GF-D8 (cell line): ENCODE results near the gene VPS37C.
"Not testable (repeated sequence)": the region's sequence is repeated elsewhere in the genome, so short reads cannot be mapped to it uniquely, and the experiment has no call there.

ENCODE experiments used
- DNase-seq: peaks from one replicate; lab custom pipeline; 2025; lab: John Stamatoyannopoulos, UW

VPS37C gene

DNA sequence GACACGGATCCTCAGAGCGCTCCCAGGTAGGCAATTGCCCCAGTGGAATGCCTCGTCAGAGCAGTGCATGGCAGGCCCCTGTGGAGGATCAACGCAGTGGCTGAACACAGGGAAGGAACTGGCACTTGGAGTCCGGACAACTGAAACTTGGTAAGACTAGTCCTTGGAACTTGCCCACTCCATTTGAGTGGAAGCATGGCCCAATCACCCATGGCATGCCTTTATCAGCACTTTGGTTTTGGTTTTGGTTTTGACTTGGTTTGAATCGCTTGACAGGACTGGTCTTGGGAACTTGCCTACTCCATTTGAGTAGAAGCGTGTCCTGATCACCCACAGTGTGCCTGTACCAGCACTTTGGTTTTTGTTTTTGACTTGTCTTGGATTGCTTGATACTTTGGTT, 67.1 kb downstream of the VPS37C start:
- DNase-seq: not testable (repeated sequence)

DNA sequence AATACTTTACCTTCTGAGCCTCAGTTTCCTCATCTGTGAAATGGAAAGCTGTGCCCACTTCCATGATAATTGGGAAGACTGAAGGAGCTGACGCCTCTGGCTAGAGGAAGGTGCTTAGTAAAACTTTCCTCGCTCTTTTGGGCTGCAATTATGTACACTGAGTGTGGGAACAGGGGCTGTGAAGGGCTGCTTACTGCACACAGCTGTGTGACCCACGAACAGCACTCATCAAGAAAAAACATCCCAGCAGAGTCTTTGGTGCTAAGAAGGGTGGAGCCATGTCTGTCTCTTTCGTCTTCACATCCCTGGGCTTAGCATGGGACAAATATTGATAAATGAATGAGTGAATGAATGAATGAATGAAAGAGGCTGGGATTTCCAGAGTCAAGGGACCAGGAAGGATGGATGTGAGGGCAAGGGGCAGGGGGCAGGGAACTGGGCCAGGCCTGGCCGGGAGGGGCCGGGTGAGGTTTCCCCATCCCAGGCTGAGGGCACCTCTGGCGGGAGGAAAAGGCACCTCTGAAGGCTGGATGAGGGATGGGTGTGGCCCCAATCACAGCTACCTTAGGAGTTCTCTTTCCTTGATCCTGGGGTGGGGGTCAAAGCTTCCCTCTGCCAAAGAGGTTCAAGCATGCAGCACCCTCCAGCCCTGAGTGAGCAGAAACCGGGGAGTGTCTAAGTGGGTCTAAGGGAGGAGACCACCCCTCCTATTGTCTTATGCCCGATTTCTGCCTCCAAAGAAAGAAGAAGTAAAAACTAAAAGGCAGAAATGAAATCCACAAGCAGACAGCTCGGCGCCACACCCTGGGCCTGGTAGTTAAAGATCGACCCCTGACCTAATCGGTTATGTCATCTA, 68.1 kb downstream of the VPS37C start:
- DNase-seq: no peak

DNA sequence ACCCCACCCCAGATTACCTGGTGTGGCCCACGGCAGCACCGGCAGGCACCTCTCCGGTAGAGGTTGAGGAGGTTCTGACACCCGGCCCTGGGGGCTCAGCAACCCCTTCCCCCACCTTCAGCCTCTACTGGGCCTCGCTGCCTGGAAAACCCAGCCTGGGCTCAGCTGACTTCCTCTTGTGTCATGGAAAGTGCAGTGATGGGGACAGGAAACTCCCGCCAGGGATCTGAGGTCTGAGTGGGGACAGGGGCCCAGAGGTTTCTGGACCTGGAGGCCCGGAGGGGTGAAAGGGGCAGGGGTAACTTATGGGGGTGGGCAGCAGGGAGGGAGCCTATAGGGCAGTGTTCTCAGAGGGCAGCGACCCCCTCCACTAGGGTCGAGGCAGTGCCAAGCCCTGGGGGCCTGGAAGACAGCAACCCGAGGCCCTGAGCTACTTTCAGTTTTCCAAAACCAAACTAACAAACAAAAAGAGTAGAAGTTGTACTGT, 68.9 kb downstream of the VPS37C start:
- DNase-seq: no peak

DNA sequence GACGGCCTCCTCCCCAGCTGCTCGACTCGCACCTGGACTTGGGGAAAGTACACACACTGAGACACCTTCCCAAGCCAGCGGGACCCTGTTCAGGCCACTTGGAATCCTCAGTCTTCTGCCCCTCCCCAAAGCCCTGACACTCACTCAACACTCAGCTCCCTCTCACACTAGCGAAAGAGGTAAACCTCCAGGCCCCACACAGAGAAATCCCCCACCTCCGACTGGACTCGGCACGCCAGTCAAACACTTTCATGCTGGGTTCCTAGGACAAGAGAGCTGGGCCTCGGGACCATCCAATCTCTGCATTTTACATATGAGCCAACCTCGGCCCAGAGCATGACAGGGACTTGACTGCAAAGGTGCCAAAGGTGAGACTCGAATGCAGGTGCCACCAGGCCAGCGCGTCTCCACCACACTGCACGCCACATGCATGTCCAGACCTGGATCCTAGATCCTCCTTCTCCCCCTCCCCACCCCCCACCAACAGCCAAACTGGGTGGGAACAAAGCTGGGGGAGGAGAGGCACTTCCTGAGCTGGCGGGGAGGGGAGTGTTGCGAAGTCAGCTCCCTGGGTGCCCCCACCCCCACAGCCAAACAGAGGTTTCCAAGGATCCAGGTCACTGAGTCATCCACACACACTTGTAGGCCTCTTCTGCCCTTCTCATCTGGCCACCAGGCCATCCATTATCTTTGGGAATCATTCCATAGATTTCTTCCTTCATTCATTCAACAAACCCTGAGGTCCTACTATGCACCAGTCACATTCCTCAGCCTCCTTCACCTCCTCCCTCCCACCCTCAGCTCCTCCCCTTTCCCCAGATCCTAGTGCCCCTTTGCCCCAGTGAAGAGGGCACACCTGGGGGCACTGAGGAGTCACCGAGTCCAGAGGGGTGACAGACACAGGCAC, 69.6 kb downstream of the VPS37C start:
- DNase-seq: no peak

DNA sequence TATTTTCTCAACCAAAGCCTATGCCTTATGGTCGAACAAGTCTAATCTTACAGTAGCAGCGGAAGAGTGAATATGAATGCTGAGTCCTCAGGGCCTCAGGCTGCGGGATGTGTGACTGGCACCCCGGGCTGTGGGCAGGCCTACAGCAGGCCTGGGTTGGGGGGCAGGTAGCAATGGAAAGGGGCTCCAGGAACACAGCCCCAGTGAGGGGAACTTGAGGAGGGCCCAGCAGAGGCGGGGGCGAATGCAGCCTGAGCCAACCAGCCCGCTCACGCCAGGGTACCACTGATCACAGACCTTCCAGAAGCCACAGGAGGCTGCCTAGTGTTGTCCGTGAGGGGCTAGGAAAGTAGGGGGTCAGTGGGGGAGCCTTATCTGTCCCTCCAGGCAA, 70.2 kb downstream of the VPS37C start:
- no peak for DNase-seq

DNA sequence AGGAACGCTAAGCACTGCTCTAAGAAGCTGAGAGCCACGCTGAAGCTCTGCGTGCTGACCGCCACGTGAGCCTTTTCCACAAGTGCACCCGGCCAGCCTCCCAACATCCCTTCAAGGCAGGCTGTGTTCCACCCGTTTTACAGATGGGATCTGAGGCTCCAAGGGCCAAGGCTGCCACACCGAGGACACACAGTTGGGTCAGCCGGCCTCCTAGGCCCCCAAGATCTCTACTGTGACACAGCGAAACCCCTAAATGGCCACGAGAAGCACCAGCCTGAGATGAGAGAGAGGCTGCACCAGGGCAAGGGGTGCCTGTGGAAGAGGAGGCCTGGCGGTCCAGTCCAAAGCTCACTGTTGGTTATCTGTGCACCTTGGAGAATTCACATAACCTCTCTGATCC, 70.7 kb downstream of the VPS37C start:
- DNase-seq: no peak

DNA sequence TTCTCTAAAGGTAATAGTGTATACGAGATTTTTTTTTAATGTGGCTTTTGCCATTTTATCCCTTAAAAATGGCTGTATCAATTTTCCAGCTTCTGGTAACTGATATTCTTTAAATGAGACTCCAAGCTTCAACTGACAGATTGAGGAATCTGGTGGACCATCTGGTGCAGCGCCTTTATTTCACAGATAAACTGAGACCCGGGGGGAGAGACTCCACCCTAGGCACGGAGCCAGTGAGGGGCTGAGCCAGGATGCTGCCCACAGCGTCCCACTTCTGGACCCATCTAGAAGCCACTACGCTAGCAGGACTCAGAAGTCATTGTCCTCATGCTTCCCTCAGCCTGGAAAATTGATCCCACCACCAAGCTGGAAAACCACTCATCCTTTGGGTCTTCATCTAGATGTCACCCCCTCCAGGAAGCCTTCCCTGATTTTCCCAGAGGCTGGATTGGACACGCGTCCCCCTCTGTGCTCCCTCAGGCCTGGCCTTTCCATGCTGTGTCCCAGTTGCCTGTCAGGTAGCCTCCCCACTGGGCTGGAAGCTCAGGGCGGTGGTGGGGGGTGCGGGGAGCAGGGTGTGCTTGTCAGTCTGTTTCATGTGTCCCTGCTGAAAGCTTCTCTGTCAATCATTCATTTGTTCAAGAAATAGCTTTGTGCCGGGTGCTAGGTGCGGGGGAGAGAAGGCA, 71.3 kb downstream of the VPS37C start:
- no peak for DNase-seq

DNA sequence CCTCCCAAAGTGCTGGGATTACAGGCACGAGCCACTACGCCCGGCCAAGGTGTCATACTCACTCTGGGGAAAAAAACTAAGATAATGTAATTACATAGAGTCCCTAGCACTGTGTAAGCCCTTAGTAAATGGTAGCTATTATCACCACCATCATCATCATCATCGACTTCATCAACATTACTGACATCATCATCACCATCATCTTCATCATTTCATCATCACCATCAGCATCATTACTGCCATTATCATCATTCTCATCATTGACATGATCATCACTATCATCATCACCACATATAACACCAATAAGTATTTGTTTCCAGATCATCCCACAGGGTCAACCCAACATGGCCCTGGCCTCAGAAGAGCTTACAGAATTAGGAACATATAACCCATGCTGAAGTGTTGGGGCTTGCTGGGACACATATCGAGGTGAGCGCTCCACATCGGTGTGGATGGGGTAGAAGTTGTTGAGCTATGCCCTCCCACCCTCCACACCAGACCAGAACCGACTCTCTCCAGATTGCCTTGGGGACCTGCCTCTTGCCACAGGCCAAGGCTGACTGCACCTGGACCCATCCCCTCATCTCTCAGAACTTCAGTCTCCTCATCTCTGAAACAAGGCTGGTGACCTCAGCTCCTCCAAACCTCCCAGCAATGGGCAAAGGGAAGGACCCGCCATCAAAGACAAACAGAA, 73.7 kb downstream of the VPS37C start:
- DNase-seq: no peak

DNA sequence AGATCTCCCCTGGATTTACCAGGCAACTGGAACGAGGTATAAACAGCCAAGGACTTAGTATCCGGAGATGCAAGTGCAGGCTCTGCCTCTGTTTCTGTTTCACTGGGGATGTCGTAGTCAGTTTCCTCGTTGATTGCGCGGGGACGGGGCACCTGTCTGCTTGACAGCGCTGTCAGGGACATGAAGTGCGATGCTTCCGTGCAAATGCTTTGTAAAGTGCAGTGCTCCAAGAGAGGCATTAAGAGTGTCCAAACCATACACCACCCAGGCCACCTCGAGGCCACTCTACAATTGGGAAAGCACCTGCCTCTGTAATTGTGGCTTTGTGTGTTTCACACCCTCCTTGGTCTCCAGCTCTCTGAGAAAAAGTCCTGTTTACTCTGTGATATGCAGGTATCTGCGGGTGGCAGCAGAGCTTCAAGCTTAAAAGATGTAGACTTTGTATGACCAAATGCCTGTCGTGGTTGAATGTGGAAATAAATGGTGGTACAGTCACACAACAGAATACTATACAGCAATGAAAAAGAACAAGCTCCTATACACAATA, 77.6 kb downstream of the VPS37C start:
- DNase-seq: no peak

DNA sequence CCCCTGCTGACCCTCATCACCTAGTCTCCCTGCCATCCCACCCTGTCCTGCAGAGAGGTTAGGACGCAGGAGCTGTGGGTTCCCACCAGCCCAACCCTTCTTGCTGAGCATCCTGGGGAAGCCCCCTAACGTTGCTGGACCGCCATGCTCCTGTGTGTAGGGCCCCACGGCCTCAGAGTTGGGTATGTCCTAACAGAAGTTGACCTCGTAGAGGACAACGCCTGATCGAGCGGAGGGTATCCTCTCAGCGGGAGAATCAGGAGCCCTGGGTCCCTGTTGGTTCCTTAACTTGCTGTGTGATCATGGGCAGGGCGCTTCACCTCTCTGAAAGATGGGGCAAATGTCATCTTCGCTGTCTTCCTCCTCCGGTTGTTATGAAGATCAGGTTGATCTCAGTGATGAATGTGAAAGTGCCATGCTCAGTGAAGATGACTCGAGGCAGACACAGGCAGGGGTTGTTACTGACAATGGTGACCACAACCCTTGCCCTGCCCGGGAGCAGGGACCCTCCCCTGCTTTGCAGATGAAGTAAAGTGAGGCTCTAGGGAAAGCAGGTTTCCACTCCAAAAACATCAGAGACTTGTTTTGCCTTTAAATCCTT, 78.2 kb downstream of the VPS37C start:
- no peak for DNase-seq

DNA sequence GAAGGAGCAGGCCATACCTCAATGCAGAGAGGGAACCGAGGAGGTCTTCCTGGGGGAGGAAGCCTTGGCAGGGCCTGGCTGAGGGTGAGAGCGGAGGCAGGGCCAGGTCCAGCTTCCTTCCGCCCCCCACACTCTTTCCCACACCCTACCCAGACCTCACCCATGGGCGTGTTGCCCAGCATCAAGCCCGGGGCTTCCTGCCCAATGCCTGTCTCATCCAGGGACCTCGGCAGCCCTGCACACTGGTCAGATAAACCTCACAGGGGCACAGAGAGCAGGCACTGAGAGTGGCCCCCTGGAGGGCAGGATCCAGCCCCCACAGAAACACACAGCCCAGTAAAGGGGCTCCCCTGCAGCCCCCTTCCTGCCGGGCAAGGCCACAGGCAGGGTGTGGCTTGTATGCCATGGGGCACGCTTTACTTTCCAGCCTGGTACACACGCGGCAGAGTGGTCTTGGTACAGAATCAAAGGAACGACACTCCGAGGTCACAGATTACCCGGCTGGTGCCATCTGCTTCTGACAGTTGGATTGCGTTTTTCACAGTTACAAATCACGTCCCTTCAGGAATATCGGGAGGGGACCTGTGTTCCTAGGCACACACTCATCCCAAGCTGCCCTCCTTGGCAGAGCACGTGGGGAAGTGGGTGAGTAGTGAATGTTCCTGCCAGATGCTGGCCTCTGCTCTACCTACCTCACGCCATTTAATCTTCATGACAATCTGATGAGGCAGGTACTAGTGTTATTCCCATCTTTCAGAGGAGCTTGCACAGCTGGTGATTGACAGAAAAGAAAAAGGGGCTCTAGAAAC, 79.0 kb downstream of the VPS37C start:
- no peak for DNase-seq

DNA sequence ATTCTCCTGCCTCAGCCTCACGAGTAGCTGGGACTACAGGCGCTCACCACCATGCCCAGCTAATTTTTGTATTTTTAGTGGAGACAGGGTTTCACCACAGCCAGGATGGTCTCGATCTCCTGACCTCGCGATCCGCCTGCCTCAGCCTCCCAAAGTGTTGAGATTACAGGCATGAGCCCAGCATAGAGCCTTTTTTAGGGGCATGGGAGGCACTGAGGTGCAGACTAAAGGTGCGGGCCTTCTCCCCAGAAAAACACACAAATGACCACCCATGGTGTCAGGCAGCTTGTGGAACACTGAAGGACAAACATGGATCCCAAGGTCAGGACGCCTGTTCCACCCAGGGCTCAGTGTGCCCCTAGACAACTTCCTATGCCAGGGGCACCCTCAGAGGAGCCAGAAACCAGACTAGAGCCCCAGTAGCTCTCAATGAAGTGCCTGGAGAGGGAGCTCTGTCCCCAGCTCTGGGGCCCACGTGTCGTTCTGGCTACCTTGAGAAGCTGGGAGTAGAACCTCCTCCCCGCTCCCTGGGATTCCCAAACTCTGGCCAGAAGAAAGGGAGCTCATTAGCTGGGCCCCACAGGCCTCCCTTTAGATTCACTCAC, 80.1 kb downstream of the VPS37C start:
- no peak for DNase-seq

DNA sequence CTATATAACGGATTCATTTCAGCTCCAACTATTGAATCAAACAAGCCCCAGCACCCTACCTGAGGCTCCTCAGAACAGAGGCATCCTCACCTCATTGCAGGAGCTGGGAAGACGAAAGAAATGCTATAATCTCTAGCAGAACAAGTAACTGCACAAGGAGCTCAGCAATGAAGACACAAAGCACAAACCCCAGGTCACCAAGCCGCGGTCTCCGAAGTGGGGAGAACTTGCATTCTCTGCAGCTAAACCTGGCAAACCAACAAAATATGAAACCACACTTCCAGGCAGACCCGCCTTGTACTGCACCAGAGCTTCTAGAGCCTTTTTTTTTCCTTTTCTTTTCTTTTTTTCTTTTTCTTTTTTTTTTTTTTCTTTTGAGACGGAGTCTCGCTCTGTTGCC, 80.7 kb downstream of the VPS37C start:
- DNase-seq: no peak
